ENCODE results near the gene RHOB.
"Not testable (repeated sequence)": the region's sequence is repeated elsewhere in the genome, so short reads cannot be mapped to it uniquely, and the experiment has no call there.

Gene RHOB

DNA sequence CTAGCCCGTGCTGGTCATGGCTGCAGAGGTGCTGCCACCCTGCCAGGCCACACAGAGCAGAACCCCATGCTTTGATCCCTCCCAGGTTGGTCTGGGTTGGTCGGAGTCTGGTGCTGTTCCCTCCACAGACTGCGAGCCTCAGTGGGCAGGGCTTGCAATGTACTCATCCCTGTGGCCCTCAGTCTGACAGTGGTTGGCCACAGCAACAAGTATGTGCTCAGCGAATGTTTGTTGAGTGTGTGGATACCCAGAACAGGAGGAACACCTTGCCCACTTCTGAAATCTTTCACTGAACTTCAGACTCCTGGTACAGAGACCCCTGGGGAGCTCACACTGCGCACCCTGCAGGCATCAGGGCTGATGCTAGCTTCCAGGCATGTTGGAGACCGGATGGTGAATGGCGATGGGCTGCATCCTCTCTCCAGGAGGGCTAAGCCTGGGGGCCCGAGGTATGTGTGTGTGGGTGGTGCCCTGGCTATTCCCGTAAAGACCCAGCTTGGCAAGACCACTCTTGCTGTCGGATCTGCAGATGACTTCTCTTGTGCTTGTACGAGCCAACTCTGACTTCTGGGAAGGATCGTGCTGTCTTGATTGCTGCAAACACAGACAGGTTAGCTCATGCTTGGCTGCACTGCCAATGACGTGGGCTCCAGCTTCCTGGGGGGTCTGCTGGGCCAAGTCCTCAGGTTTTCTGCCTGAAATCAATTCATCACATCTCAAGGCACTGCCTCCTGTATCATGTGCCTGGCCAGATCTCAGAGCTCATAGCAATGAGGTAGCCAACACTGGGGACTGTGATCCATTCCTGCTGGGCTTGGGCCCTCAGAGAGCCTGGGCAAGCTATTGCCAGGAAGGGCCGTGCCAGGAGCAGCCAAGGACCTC lies 43.7 kb downstream of the RHOB start:
- peak; percentile 59 for DNase-seq (ENCODE audit: low read depth, low spot score)

DNA sequence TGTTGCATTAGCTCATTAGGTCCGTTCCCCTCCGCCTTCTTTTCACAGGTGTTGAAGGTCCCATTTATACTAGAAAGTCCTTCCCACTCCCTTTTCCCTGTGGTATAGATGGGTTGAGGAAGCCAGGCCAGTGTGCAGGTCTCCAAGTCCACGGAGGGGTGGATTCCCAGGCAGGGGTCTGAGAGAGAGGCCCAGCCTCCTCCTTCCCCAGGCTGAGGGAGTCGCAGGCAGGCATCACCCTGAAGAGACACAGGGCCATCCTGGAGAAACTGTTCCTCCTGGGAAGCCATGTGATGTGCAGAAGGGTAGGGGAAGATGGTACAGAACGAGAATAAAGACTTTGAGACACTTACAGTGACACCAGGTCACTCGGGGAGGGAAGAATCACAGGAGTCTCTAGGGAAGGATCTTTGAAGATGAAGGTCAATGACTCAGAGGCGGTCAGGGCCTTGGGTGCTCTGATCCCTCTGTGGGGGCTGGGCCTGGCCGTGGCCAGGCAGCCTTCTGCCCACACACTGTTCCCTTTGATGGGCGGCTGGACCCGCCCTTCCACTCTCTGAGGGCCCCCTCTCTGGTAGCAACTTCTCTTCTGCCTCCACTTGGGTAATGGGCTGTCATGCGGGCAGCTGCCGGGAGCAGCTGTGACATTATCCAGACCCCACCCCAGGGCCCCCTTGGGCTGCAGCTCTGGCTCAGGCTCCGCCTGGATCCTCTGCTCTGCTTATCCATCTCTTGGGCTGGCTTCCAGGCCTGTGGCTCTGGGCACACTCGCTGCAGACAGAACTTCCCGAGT lies 45.1 kb downstream of the RHOB start:
- DNase-seq (ENCODE audit: low read depth, low spot score): no peak

DNA sequence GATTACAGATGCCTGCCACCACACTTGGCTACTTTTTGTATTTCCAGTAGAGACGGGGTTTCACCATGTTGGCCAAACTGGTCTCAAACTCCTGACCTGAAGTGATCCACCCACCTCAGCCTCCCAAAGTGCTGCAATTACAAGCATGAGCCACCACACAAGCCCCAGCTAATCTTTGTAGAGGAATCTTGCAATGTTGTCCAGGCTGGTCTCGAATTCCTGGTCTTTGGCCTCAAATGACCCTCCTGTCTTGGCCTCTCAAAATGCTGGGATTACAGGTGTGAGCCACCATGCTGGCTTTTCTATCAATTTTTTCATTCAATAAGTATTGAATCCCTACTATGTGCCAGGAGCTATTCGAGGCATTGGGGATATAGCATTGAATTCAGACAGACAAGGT lies 46.2 kb downstream of the RHOB start:
- not testable (repeated sequence) for DNase-seq (ENCODE audit: low read depth, low spot score)

DNA sequence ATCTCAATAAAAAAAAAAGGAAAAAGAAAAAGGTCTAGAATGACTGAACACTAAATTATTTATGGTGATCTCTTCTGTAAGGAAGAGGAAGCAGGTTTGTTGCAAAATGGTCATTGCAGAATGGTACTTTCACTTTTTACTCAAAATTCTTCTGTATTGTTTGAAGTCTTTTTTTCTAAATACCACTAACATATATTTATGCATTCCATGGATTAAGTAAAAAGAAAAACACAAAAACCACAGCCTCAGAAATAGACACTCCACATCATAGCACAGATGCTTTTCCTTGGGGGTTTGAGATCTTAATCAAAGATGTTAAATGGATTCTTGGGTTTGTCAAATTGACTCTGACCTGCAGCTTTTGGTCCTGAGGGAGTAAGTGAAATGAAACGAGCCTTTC lies 47.4 kb downstream of the RHOB start:
- no peak for DNase-seq (ENCODE audit: low read depth, low spot score)

DNA sequence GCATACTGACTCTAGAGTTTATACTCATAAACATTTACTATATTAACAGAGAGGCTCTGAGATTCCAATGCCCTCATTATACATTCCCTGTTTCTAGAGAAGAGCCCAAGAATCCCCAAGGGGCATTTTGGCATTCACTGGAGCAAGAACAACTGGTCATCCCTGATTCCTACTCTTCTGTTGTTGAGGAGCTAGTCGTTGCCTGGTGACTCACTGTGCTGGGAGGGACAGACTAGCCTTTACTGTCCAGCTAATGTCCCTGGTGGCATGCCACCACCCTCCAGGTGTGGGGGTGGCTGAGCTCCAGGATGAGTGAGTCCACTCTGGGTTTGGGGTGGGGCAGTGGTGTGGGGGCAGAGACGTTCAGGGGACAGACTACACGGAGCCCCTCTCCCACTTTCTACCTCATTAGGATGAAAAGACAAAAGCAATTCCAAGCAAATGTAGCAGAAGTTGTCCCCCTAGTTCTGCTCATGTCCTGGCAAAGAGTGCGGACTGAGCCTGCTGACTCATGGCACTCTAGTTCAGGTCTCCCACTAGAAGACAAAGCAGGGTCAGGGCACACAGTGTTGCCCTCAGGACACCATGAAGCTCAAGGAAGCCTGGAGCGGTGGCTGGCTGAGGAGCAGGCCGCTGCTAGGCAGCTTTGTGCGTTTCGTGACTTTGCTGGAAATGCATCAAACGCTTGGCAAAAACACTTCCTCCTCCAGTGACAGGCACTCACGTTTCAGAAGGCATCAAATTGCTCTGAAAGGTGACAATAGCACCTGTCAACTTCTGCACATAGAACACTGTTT lies 49.4 kb downstream of the RHOB start:
- no peak for DNase-seq (ENCODE audit: low read depth, low spot score)

DNA sequence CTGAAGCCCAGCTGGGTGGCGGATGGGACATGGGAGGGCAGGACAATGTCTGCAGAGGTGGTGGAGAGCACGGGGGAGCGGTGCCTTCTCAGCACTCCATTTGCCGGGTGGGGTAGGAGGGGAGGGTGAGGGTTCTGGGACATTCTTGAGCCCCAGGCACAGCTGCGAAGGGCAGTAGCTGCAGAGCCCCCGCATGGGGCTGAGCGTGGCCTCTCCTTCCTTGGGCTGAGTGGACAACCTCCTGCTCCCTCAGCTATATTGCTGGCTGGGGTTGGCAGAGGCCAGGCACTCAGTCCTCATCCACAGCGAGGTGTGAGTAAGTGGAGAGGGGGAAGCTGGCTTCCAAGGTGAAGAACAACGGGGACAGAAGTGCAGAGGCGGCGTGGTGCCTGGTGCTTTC lies 50.1 kb downstream of the RHOB start:
- no peak for DNase-seq (ENCODE audit: low read depth, low spot score)
